Tongue (tissue), 2 donors: ENCODE data around the gene COPZ2. TPM values are rescaled to one million over a fixed set of nuclear protein-coding genes. Genes with fewer than 3 reads are reported as not detected.
"Not testable (repeated sequence)": the region's sequence is repeated elsewhere in the genome, so short reads cannot be mapped to it uniquely, and the experiment has no call there.

Experiments used
- DNase-seq: peaks from one replicate; pipeline ENCODE4 v3.0.0-alpha.2; 2015
- total RNA-seq: library from RNA; depleted of rRNA; stranded (reverse); fragments of >200 nt; gene quantifications from one replicate; pipeline ENCODE4 v1.2.3, GENCODE V29; 2014

The COPZ2 gene
- total RNA-seq, 1 donor from 2014 or later = 18.2 TPM

DNA sequence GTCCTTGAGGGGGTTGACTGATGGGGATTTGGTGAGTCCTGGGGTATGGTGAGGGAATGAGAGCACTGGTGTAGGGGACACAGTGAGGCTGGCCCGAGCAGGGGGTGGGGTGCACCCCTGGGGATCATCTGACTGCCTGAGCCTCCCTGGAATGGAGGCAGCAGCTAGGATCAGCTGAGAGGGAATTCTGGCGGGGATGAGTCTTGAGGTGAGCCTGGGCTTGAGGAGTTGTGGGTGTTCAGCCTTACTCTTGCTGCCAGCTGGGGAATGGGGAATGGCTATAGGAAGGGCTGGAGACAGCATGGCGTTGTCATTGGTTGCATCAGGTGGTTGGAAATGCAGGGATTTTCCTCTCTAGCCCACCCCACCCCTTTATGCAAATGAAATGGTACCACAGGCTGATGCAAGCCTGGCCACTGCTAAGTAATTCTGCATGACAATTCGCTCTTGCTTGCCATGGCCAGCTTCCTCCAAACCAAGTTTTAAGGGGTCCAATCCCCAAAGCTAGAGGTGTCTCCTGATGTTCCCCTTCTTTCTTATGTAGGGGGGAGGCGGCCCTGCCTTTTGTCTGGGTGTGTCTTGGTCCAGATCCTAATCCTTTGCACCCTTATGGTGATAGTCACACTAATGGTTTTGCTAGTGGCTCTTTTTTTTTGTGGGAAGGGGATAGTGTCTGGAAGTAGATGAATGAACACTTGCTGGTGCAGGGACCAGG, 18.1 kb upstream of the COPZ2 start:
- DNase-seq = no peak

DNA sequence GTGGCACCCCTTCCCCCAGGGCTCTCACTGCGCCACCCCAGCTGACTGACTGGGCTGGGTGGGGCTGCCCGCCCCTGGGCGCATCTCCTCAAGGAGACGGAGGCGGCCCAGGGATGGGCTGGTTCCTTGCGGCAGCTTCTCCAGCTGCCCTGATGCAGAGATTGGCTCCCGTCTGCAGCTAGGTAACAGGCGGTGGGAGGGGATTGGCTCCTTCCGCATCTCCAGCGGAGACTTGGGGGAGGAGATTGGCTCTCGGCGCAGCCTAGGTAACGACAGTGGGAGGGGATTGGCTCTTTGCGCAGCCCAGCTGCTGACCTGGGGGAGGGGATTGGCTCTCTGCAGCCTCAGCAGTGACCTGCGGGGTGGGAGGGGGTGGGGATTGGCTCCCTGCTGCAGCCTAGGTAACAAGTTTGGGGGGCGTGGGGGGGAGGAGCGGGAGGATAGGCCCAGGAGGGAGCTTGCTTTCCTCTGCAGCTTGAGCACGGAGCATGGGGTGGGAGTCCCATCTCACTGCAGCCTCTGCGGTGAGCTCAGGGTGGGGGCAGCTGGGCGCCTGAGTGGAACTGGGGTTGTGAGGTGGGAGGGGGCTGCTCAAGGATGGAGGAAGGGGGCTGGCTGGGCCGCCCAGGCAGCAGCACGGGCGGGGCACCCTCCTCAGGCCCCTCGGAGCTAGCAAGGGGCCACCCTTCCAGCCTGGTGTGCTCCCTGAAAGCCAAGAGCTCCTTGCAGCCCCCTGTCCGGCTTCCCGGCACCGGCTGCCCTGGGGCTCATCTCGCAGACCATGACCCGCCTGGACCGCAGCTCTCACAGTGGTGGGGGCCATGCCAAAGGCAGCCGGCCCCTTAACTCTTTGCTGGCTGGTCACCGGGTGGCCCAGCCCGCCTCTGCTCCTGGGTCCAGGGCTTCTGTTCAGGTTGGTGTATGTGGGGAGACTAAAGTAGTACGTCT, 16.9 kb upstream of the COPZ2 start:
- peak; percentile 90 for DNase-seq

DNA sequence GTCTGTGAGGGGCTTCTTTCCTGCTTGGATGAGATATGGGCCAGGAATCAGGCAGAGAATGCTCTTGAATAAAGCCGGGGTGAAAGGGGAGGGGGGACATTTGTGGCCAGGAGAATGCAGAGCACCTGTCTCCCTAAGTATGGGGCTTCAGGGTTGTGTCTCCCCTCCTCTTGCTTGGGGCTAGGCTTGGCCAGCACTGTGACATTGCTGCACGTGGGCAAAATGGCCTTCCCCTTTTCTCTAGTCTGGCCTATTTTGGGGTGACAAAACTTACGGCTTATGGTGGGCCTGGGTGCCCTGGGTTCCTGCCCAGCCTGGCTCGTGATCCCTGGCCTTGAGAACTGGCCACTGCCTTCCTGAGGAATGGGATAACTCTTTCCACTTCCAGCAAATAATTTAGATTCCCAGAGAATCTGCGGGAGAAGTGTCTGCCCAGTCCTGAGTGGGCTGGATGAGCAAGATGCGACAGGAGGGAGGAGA, 16.2 kb upstream of the COPZ2 start:
- DNase-seq = no peak

DNA sequence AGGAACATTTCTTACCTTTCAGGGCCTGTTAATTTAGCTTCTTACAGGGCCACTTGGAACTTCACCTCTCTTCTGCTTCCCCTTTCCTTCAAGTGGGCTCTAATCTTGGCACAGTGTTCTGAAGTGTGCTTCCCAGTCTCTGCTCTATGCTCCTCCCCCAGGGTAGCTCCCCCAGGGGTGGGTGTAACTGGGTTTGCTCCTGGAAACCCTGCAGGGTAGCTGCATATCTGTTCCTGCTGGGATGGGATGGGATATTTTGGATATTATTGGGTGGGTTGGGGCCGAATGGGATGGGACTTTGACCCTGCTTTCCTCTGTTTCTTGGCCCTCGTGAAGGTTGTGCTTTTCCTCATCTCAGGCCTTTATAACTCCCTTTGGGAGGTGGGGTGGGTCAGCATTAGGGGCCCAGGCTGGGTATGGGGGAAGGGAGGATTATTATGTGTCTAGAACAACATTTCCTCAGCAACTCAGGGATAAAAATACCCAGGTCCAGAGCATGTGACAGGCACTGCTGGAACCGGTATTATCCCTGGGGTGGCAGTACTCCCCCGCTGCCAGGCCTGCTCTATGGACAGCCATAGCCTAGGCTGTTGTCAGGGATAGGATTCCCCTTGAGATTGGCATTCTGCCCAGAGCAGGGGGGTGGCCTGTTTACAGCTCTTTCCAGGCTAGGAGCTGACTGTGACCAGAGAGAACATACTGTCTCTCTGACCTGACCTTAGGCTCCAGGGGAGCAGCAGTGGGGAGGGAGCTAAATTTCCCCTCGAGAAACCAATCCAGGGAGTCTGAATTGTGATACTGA, 15.6 kb upstream of the COPZ2 start:
- peak; percentile 87 for DNase-seq

DNA sequence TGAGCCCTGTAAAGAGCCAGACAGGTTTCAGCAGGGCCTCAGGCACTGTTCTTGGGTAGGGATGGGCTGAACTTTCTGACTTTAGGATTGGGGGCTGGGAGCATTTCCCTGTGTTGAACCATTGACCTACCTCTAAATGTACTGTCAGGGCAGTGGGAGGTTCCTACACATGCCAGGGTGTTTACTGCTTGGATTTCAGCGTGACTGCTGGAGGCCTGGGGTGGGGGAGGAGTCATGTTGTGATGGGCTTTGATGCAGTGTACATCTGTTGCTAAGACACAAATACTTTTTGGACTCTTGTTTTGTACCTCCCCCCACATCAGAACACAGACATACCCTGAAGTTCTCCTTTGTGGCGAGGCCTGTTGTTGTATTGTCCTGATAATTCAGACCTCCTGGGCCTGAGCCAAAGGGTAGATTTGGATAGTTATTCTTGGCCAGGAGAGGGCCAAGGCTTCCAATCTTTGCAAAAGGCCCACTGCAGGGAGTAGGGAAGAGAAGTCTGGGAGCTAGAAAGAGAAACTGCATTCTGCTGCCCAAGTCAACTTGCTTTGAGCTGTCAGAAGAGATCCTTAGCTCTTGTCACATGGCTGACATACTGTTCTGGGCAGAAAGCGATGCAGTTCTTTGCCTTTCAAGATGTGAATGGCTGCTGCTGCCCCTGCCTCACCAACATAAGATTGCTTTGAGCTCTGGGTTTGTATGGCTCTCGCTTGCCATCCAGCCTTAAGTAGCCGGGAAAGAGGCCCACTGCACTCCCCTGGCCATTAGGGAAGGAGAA, 14.3 kb upstream of the COPZ2 start:
- peak; percentile 90 for DNase-seq

DNA sequence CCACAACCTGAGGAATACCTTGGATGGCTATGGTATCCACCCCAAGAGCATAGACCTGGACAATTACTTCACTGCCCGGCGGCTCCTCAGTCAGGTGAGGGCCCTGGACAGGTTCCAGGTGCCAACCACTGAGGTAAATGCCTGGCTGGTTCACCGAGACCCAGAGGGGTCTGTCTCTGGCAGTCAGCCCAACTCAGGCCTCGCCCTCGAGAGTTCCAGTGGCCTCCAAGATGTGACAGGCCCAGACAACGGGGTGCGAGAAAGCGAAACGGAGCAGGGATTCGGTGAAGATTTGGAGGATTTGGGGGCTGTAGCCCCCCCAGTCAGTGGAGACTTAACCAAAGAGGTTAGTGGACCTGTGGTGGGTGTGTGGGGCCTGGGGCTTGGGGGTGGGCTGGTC, 13.7 kb upstream of the COPZ2 start:
- DNase-seq = no peak

DNA sequence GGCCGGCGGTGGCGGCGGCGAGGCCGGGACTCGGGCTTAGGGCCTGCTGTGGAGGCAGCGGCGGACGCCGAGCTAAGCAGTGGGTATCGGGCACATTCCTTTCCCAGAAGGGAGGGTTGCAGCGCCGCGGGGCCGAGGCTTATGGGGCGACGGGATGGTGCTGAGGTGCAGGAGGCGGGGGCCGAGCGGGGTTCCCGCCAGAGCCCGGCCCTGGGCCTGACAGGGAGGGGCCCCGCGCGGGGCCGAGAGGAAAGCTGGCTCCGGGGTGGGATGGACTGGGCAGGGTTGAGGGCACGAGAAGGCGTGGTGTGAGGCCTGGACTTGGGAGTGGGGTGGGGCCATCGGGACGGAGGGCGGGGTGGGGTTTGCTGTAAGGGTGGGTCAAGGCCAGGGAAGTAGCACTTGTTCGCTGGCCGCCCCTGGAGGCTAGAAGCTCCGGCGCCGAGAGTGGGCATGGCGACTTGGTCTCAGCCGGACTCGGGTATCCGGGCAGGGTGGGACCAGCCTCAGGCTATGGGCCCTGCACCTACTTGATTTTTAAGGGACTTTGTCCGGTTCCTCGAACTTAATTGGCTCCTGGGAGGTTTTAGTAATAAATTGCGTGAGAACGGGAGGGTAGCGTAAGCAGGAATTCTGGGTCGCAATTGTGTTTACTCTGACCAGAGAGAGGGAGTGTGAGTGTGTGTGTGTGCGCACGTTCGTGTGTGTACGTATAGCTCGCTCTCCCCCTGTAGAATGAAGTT, 11.0 kb upstream of the COPZ2 start:
- peak; percentile 92 for DNase-seq

DNA sequence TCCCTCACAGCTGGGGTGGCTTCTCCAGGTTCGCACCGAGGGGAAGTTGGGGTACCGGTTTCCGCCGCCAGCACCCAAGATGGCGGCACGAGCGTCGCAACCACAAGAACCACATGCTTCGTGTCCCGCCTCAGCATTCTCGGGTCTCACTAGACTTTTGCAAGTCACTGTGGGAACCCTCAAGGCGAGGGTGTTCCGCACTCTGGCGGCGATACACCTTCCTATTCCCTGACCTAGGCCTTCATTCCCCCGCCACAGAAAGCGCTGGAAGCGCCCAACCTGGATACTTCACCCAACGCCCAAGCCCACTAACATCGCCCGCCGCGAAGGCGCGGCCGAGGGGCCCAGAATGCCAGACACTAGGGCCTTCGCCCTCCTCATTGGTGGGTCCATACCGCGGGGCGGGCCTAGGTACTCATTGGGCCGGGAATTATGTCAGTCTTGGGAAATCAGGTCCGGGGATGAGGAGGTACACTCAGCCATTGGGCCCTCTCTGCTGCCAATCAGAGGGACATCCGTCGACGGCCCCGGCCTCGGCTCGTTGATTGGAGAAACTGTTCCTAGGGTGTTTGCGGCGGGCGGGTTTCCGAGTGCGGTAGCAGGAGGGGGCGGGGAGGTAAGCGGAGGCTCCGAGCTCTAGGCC, 10.3 kb upstream of the COPZ2 start, which contains the start of gene NFE2L1:
TSS of gene NFE2L1 (plus strand) at position 619 of the 643 bp plus-strand sequence. CDS start 2,760 bp downstream, outside the sequence.
- DNase-seq = peak; percentile 100

DNA sequence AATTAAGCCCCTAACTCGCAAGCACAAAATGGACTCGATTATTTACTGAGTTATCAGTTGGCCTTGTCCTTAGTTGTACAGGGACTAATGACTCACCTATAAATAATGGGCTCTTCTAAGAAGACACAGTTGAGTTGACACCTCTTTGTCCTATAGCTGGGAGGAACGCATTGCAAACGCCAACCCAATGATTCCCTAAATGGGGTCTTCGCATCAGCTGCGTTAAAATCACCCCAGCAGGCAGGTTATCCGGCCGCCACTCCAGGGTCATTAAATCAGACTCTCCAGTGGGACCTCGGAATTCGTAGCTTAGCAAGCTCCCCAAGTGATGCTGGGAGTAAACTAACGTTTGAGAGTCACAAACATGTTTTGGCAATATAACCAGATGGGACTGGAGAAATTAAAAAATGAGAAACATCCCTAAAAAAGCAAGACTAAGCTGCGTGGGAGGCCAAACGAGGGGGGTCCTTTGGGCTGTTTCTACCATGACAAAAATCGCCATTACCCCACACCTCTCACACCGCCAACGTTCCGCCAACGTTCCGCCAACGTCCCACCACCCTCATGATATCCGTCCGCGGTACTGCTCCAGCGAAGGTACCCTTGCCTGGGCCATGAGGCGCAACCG, 9.6 kb upstream of the COPZ2 start:
- no peak for DNase-seq

DNA sequence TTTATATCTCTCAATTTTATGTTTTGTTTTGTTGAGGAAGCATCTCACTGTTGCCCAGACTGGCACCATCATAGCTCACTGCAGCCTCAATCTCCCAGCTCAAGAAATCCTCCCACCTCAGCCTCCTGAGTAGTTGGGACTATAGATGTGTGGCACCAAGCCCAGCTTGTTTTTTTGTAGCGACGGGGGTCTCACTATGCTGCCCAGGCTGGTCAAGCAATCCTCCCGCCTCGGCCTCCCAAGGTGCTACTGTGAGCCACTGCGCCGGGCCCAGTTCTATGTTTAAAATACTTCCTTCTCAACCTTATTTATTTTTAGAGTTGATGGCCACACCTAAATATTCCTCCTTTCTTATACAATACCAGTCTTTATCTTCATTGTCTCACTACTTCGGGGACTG, 8.7 kb upstream of the COPZ2 start:
- no peak for DNase-seq

DNA sequence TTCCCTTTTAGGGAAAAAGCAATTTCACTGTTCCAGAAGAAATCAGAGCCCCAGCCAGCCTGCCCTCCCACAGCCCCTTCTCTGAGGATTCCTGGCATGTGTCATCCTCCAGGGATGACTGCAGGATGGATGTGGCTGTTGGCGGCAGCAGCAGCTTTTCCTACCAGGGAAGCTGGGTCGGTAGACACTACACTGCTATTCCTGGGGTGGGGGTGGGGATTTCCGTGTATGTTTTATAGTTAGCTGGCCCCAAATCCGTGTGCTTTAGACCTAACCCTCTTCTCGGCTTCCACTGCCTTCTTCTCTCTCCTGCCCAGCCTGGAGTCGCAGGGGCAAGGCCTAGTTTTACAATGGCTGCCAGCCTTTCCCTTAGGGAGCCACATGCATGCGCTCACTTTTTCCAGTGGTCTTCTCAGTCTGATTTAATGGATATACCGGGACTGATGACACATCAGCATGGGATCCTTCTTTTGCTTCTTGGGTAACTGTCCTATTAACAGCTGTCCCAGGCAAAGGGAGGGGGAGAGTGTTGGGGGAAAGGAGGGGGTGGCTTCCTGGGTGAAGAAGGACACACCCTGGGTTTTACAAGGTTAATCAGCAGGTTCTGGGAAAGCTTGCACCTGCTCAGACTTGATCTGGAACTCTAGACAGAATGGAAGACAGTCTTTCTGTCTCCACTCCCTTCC, 7.9 kb upstream of the COPZ2 start:
- DNase-seq = peak; percentile 76

DNA sequence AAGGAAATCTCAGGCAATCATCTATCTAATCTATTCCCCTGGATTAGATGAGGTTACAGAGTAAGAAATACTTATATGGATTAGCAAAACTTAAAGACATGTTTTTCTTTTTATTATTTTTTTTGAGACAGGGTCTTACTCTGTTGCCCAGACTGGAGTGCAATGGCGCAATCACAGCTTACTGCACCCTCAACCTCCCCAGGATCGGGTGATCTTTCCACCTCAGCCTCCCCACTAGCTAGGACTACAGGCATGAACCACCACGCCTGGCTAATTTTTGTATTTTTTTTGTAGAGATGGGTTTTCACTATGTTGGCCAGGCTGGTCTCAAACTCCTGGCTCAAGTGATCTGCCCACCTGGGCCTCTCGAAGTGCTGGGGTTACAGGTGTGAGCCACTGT, 7.3 kb upstream of the COPZ2 start:
- no peak for DNase-seq

DNA sequence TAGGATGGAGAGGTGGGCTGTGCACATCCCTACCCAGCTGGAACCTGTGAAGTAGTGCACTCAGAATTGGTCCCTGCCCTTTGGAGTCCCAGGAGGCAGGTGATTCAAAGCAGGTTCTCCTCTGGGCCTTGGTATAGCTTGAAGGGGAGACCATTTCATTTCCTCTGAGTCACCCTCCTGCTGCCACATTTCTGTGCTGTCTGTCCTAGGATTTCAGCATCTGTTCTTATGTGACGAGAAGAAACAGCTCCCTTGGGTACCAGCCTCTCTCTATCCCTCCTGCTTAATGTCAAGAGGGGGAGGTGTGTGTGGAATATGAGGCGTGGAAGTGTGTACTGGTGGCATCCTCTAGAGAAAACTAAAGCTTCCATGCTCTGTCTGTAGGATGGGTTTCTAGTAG, 5.6 kb upstream of the COPZ2 start:
- DNase-seq = no peak

DNA sequence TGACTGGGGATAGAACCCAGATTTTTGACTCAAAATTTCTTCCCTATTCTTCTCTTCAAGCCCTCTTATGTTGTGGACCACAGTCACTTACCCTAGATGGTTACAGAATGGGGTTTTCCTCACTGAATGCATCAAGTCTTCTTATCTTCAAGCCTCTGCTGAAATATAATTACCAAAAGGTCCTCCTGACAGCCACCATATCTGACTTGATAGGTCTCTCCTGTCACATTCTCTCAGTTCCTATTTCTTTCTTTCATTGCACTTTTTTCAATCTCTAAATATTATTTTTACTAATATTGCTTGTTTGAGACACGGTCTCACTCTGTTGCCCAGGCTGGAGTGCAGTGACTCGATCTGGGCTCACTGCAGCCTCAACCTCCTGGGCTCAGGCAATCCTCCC, 1.1 kb upstream of the COPZ2 start:
- no peak for DNase-seq

DNA sequence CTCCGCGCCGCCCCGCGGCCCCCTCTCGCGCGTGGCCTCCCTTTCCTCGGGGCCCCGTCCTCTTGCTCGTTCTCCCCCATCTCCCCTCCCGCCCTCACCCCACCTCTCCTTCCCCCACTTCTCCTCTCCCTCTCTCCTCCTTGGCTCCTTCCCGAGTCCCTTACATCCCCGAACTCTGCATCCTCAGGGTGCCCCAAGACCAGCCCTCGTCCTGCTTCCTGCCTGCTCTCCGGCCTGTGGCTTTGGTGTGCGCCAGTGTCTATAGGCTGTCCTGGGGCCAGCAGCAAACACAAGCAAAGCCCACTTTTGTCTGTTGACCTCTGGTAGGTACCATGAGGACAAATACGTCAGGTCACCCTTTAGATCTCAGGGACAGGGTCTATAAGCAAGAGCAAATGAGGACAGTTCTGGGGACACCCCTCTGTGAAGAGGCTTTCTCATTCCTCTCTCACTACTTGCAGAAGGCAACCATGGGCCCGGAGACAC, 284 bp upstream of the COPZ2 start:
- DNase-seq = peak; percentile 30

DNA sequence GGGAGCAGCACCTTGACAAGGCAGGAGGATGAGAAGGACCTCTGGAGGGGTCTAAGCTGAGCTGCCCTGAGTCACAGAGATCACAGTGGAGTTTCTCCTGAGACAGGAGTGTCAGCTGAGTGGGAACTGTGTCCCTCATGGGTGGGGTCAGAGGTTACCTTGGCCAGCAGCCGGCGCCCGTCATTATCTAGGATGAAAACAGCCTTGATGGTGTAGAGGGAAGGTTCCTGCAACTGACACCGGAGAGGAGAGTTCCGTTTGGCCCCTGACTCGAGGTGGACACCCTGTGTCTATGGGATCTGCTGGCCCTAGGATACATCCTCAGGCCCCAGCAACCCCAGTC, 933 bp downstream of the COPZ2 start:
- DNase-seq = no peak

DNA sequence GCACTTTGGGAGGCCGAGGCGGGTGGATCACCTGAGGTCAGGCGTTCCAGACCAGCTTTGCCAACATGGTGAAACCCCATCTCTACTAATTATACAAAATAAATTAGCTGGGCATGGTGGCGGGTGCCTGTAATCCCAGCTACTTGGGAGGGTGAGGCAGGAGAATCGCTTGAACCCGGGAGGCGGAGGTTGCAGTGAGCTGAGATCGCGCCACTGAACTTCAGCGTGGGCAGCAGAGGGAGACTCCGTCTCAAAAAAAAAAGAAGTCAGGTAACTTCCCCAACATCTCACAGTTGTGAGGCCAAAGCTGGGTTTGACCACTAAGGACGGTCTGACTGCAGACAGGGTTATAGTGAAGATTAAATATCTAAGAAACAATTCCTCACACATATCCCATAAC, 2.9 kb downstream of the COPZ2 start:
- not testable (repeated sequence) for DNase-seq

DNA sequence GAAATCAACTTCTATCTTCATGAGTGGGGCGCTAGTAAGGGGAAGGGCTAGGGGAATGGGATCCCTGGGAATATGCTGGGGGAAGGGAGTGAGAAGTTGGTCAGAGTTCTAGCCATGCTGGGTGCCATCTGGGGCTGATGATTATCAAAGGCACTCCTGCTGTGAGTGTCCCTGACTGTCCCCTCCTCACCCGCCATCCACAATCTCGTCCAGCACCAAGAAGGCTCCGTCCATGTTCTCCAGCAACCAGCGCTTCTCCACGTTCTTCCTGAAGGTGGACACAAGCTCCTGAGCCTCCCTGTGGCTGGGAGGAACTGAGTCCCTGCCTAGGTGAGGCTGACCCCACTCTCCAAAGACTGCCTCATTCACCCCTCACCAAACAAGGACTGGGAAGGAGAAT, 5.6 kb downstream of the COPZ2 start:
- DNase-seq = no peak

DNA sequence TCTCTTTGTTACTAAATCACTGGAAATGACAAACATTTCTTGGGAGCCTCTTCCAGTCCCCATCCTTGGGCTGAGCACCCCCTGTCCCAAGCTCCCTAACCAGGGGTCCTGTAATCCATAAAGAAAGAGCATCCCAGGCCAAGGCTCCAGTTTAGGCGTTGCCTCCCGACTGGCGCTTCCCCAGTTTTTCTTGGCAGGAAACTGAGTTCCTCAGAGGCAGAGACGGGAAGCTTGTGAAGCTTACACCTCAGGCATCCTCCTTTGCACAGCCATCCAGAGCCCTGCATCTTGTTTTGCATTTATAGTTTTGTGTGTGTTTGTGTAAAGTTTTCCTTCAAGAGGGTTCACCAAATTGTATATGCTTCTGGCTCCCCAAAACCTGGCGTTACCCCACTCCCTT, 7.1 kb downstream of the COPZ2 start:
- peak; percentile 30 for DNase-seq
